HG03469 (cell line): ENCODE results near the gene FXR2.

Experiments used
- ATAC-seq: cut with Tn5 transposase; IDR thresholded peaks from one replicate; pipeline ENCODE4 v1.9.1; 2021; ENCODE audit warnings: mild to moderate bottlenecking, moderate library complexity, moderate number of reproducible peaks; ENCODE audit not compliant: unreplicated experiment

The FXR2 gene

GRCh38 chr17:7573324-7574080, 41.2 kb downstream of the FXR2 start:
- no peak for ATAC-seq

- peak; percentile 76 for ATAC-seq
Measured at GRCh38 chr17:7572588-7573323, 41.9 kb downstream of the FXR2 start.

- no peak for ATAC-seq
Measured at GRCh38 chr17:7572338-7572587, 42.4 kb downstream of the FXR2 start.

- no peak for ATAC-seq
Measured at GRCh38 chr17:7570351-7570750, 44.3 kb downstream of the FXR2 start.

GRCh38 chr17:7569571-7569970, 45.1 kb downstream of the FXR2 start:
- ATAC-seq = no peak

- no peak for ATAC-seq
Measured at GRCh38 chr17:7563115-7563869, 51.4 kb downstream of the FXR2 start.

- ATAC-seq = no peak
Measured at GRCh38 chr17:7562208-7562605, 52.5 kb downstream of the FXR2 start.

GRCh38 chr17:7561589-7562207, 53.0 kb downstream of the FXR2 start, which contains the start of gene SENP3:
SENP3 (plus strand) TSS chr17:7561919; CDS start chr17:7563077, 1,158 bp downstream.
- peak; percentile 36 for ATAC-seq

GRCh38 chr17:7561028-7561575, 53.6 kb downstream of the FXR2 start:
- peak; percentile 44 for ATAC-seq

GRCh38 chr17:7560172-7561027, 54.3 kb downstream of the FXR2 start:
- ATAC-seq = no peak

- ATAC-seq = no peak
Measured at GRCh38 chr17:7559320-7560171, 55.2 kb downstream of the FXR2 start.

GRCh38 chr17:7558544-7559319, 56.0 kb downstream of the FXR2 start, which contains the start of gene TNFSF13:
TNFSF13 (plus strand) TSS chr17:7558750; CDS start chr17:7559040, 290 bp downstream.
- no peak for ATAC-seq

GRCh38 chr17:7557775-7558543, 56.7 kb downstream of the FXR2 start:
- no peak for ATAC-seq

GRCh38 chr17:7557147-7557764, 57.4 kb downstream of the FXR2 start:
- no peak for ATAC-seq

GRCh38 chr17:7556627-7557026, 58.1 kb downstream of the FXR2 start:
- no peak for ATAC-seq

GRCh38 chr17:7555320-7555948, 59.3 kb downstream of the FXR2 start:
- ATAC-seq = no peak

- ATAC-seq = no peak
Measured at GRCh38 chr17:7553356-7553755, 61.3 kb downstream of the FXR2 start.
